Keratinocyte (primary cell): ENCODE results near the gene ABI2. TPM values are rescaled to one million over a fixed set of nuclear protein-coding genes. Genes with fewer than 3 reads are reported as not detected.

Source experiments
- DNase-seq: peaks from one replicate; pipeline ENCODE4 v3.0.0-alpha.2; 2011; ENCODE audit warnings: low read depth, missing footprints, low spot score
- FAIRE-seq: peaks from 2 replicates; lab custom pipeline; 2011; peaks lifted over from hg19 to GRCh38; lab: Jason Lieb, UNC
- H2AFZ ChIP-seq: 2 replicates; pipeline ENCODE4 v1.6.0; 2012; ENCODE audit warnings: low read length, control low read depth, inconsistent platforms; ENCODE audit not compliant: control insufficient read depth
- H3K27ac ChIP-seq: 2 replicates; pipeline ENCODE4 v1.5.1; 2011; ENCODE audit warnings: low read length; ENCODE audit not compliant: control insufficient read depth, insufficient read depth
- H3K27me3 ChIP-seq: 3 replicates; pipeline ENCODE4 v1.6.0; 2011; ENCODE audit warnings: low read length; ENCODE audit not compliant: control insufficient read depth, insufficient read depth; ENCODE audit errors: extremely low read depth
- H3K36me3 ChIP-seq, 2 experiments: 2 replicates in 1 of 2; 3 replicates in 1 of 2; pipeline ENCODE4 v1.5.1; 2011; ENCODE audit warnings: low read length in 2 of 2, mild to moderate bottlenecking in 1 of 2; ENCODE audit not compliant: control insufficient read depth in 2 of 2, insufficient read depth in 2 of 2; ENCODE audit errors: extremely low read depth in 1 of 2
- H3K4me1 ChIP-seq: 3 replicates; pipeline ENCODE4 v1.5.1; 2011; ENCODE audit warnings: low read length; ENCODE audit not compliant: control insufficient read depth, insufficient read depth; ENCODE audit errors: extremely low read depth
- H3K4me2 ChIP-seq: 3 replicates; pipeline ENCODE4 v1.6.0; 2011; ENCODE audit warnings: low read depth, low read length; ENCODE audit not compliant: control insufficient read depth, insufficient read depth; ENCODE audit errors: extremely low read depth
- H3K4me3 ChIP-seq, 3 experiments: fragments of 200-600 bp in 1 of 3; sonication (generic) in 1 of 3; 2 replicates in 2 of 3; 3 replicates in 1 of 3; pipeline ENCODE4 v1.5.1; 2011 to 2016; ENCODE audit warnings: low read length in 3 of 3, mild to moderate bottlenecking in 3 of 3, control low read depth in 2 of 3, inconsistent platforms in 1 of 3, low read depth in 1 of 3, mixed read lengths in 1 of 3, mixed run types in 1 of 3, moderate library complexity in 1 of 3; ENCODE audit not compliant: control insufficient read depth in 2 of 3, insufficient read depth in 2 of 3; ENCODE audit errors: extremely low read depth in 1 of 3
- H3K79me2 ChIP-seq: 2 replicates; pipeline ENCODE4 v1.6.0; 2012; ENCODE audit warnings: low read length; ENCODE audit not compliant: control insufficient read depth, insufficient read depth
- H3K9ac ChIP-seq: 3 replicates; pipeline ENCODE4 v1.6.0; 2011; ENCODE audit warnings: low read length; ENCODE audit not compliant: control insufficient read depth, insufficient read depth; ENCODE audit errors: extremely low read depth
- H3K9me1 ChIP-seq: 3 replicates; pipeline ENCODE4 v1.6.0; 2011; ENCODE audit warnings: low read length; ENCODE audit not compliant: control insufficient read depth, insufficient read depth; ENCODE audit errors: extremely low read depth
- H3K9me3 ChIP-seq: 2 replicates; pipeline ENCODE4 v1.5.1; 2012; ENCODE audit warnings: low read depth, low read length; ENCODE audit not compliant: control insufficient read depth
- H4K20me1 ChIP-seq: 3 replicates; pipeline ENCODE4 v1.6.0; 2011; ENCODE audit warnings: low read length; ENCODE audit not compliant: control insufficient read depth, insufficient read depth; ENCODE audit errors: extremely low read depth
- CTCF ChIP-seq, 3 experiments: IDR thresholded peaks in 1 of 3; conservative IDR thresholded peaks in 1 of 3; optimal IDR thresholded peaks in 1 of 3; 2 replicates in 2 of 3; 3 replicates in 1 of 3; pipeline versions ENCODE3 to v1.5.1; 2011; ENCODE audit warnings: low read length in 3 of 3, mild to moderate bottlenecking in 3 of 3, moderate library complexity in 2 of 3, control low read depth in 1 of 3, inconsistent platforms in 1 of 3; ENCODE audit not compliant: insufficient read depth in 2 of 3; ENCODE audit errors: extremely low read depth in 1 of 3
- EZH2 ChIP-seq: IDR thresholded peaks from one replicate; pipeline ENCODE4 v1.6.1; 2012; ENCODE audit warnings: inconsistent platforms, mild to moderate bottlenecking, low read length, moderate library complexity
- dilution Hi-C: fragments of 300-500 bp; cut with MboI; formaldehyde crosslinking; loops from one replicate; pipeline ENCODE4 v1.7.0; 2020; ENCODE audit warnings: low sequenced_read_pairs; ENCODE audit not compliant: extremely low pct_ligation_motif_present
- polyA plus RNA-seq, 5 experiments: library from polyadenylated mRNA; depleted of rRNA in 3 of 5; stranded (reverse) in 3 of 5; stranded (forward) in 1 of 5; unstranded in 1 of 5; fragments of >200 nt; gene quantifications; 1 replicate in 1 of 5; 2 replicates in 3 of 5; 3 replicates in 1 of 5; pipeline versions ENCODE4 v1.2.1 to v1.2.3, GENCODE V29; 2011 to 2012; ENCODE audit warnings: missing spikeins in 2 of 5, low read depth in 1 of 5, low replicate concordance in 1 of 5

ABI2 gene
- polyA plus RNA-seq, 1 donor (not counting 4 experiments of a cell fraction or from before 2014, with no cell fraction given), result 12.9 TPM

GRCh38 chr2:203330434-203330833, 2.2 kb downstream of the ABI2 start:
- dilution Hi-C loops, result no loop called here
- Histone ChIP-seq H3K27me3 (no peaks in the 10 kb centered on the region), H2AFZ (no peak overlapping the region), H3K4me3 (peak overlapping the region in 1 of 3 experiments; percentile 25), H3K79me2 (peaks cover 49% of the 10 kb centered on the region), H3K4me2 (no peak overlapping the region), H3K9ac (no peak overlapping the region), H3K4me1 (peaks cover 13% of the 10 kb centered on the region), H4K20me1 (no peaks in the 10 kb centered on the region), H3K9me1 (no peaks in the 10 kb centered on the region), H3K9me3 (no peaks in the 10 kb centered on the region), H3K27ac (no peak overlapping the region), H3K36me3 (no peaks in the 10 kb centered on the region)
- FAIRE-seq, result no peak
- no peak for DNase-seq
- TF ChIP-seq EZH2 (no peak), CTCF (optimal IDR thresholded peaks at IDR 0.05 in 1 of 3, IDR thresholded peaks at IDR 0.05 in 1 of 3, conservative IDR thresholded peaks at IDR 0.05 in 1 of 3; ENCODE audit: extremely low read depth in 1 of 3, insufficient read depth in 2 of 3, low read length in 3 of 3) (no peak)

- Histone ChIP-seq H3K4me3 (no peak overlapping the region), H3K9ac (no peak overlapping the region), H3K4me2 (no peak overlapping the region), H4K20me1 (no peaks in the 10 kb centered on the region), H2AFZ (no peak overlapping the region), H3K4me1 (peaks cover 14% of the 10 kb centered on the region), H3K9me1 (no peaks in the 10 kb centered on the region), H3K79me2 (peaks cover 44% of the 10 kb centered on the region), H3K36me3 (no peaks in the 10 kb centered on the region), H3K9me3 (no peaks in the 10 kb centered on the region), H3K27ac (no peak overlapping the region), H3K27me3 (no peaks in the 10 kb centered on the region)
- DNase-seq (no peak), FAIRE-seq (no peak)
- TF ChIP-seq CTCF (optimal IDR thresholded peaks at IDR 0.05 in 1 of 3, IDR thresholded peaks at IDR 0.05 in 1 of 3, conservative IDR thresholded peaks at IDR 0.05 in 1 of 3; ENCODE audit: extremely low read depth in 1 of 3, insufficient read depth in 2 of 3, low read length in 3 of 3), result no peak
- no peak for TF ChIP-seq EZH2
- dilution Hi-C loops, result no loop called here
These were observed 10.1 kb downstream of the ABI2 start for GRCh38 chr2:203338322-203338721.
